SK-N-DZ (cell line): ENCODE results near the gene PRR5L.

Experiments used
- DNase-seq: peaks from one replicate; pipeline ENCODE4 v3.0.0-alpha.2; 2015; ENCODE audit warnings: low spot score

PRR5L gene

GRCh38 chr11:36376009-36376887, 80.2 kb downstream of the PRR5L start:
- DNase-seq = no peak

GRCh38 chr11:36376888-36377758, 81.0 kb downstream of the PRR5L start:
- DNase-seq = peak; percentile 59

GRCh38 chr11:36377759-36378564, 81.9 kb downstream of the PRR5L start:
- no peak for DNase-seq

- no peak for DNase-seq
These were observed 83.6 kb downstream of the PRR5L start for GRCh38 chr11:36379653-36380052.

GRCh38 chr11:36380296-36381014, 84.4 kb downstream of the PRR5L start:
- no peak for DNase-seq

GRCh38 chr11:36381015-36381360, 84.9 kb downstream of the PRR5L start:
- DNase-seq = no peak

GRCh38 chr11:36383195-36383594, 87.1 kb downstream of the PRR5L start:
- no peak for DNase-seq

GRCh38 chr11:36385121-36385970, 89.3 kb downstream of the PRR5L start:
- no peak for DNase-seq

- DNase-seq = no peak
These were observed 90.3 kb downstream of the PRR5L start for GRCh38 chr11:36386411-36386810.

GRCh38 chr11:36388071-36388470, 92.0 kb downstream of the PRR5L start:
- DNase-seq = no peak

GRCh38 chr11:36388951-36389350, 92.9 kb downstream of the PRR5L start:
- DNase-seq = no peak

- DNase-seq = no peak
These were observed 93.7 kb downstream of the PRR5L start for GRCh38 chr11:36389811-36390210.

- no peak for DNase-seq
These were observed 94.9 kb downstream of the PRR5L start for GRCh38 chr11:36390963-36391471.

GRCh38 chr11:36392196-36392595, 96.1 kb downstream of the PRR5L start:
- no peak for DNase-seq

- no peak for DNase-seq
These were observed 98.0 kb downstream of the PRR5L start for GRCh38 chr11:36394056-36394455.

- no peak for DNase-seq
These were observed 98.8 kb downstream of the PRR5L start for GRCh38 chr11:36394926-36395325.

GRCh38 chr11:36395978-36396736, 100.1 kb downstream of the PRR5L start:
- DNase-seq = no peak

GRCh38 chr11:36398231-36398953, 102.3 kb downstream of the PRR5L start:
- no peak for DNase-seq

- no peak for DNase-seq
These were observed 103.1 kb downstream of the PRR5L start for GRCh38 chr11:36399236-36399635.
